ENCODE results near the gene AOC2.
"Not testable (repeated sequence)": the region's sequence is repeated elsewhere in the genome, so short reads cannot be mapped to it uniquely, and the experiment has no call there.

AOC2 gene

GRCh38 chr17:42832213-42832933, 12.0 kb upstream of the AOC2 start:
- DNase-seq = no peak

- peak; percentile 85 for DNase-seq
These were observed 11.2 kb upstream of the AOC2 start, which contains the start of gene PSME3 for GRCh38 chr17:42832934-42833766. Gene PSME3, plus strand, starts transcription at chr17:42833397. Its CDS starts 235 bp downstream, at chr17:42833632.

GRCh38 chr17:42833767-42834422, 10.5 kb upstream of the AOC2 start:
- peak; percentile 18 for DNase-seq

DNA sequence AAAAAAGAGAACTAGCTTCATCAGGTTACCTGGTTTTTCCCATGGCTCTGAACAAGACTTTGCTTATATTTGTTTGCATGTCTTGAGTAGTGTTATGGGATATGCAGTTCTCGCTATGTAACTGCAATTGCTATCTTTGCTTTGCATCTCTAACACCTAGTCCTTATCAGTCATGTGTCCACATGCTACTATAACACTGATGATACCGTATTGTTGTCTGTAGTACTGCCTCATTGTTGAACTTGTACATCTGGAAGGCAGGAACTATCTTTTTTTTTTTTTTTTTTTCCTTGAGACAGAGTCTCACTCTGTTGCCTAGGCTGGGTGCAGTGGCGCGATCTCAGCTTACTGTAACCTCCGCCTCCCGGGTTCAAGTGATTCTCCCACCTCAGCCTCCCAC, 8.6 kb upstream of the AOC2 start:
- DNase-seq = no peak

- no peak for DNase-seq
These were observed 2.2 kb upstream of the AOC2 start for GRCh38 chr17:42841975-42842685.

GRCh38 chr17:42843358-42843934, 934 bp upstream of the AOC2 start:
- DNase-seq = peak; percentile 59

GRCh38 chr17:42844761-42845555, 578 bp downstream of the AOC2 start:
- DNase-seq = no peak

GRCh38 chr17:42845556-42845917, 1.2 kb downstream of the AOC2 start:
- no peak for DNase-seq

- no peak for DNase-seq
These were observed 1.7 kb downstream of the AOC2 start for GRCh38 chr17:42845918-42846593.

DNA sequence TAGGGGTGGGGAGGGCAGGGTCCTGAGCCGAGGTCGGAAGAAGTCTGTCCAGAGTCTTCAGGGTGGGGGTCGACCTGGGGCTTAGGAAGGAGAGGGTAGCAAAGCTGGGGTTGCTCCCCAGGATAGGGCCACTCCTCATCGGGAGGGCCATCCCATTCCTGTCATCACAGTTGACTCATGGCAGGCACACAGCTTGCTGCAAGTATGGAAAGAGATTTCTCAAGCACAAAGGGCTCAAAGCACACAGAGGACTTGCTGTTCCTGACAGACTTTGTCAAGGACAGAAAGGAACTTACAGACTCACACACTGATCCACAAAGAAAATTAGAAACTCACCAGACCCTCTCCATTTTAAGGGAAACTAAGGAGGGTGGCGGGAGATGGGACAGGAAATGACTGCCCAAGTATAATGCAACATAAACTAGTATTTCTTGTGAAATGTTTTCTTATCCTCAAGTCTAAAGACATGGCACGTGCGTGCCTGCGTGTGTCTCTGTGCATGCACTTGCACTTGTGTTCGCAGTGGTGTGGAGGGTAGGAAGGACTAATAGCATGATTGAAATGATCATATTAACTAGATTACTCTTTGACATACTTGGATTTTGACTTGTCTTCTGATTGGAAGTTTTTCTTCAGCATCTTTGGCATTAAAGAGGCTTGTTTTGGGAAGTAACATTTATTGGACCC, 2.4 kb downstream of the AOC2 start:
- no peak for DNase-seq

DNA sequence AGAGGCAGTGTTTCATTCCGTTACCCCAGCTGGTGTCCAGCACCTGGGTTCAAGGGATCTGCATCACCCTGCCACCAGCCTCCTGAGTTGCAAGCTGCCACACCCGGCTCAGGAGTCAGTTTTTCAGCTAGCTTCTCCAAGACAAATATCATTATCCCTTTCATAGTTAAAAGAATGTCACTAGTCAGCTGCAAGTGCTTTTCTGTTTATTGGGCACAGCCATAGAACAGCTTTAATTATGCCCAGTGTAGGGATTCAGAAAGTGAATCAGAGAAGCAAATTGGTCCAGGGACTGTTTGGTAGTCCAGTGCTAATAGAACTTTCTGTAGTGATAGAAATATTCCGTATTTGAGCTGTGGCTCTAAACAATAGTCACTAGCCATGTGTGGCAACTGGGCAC, 3.7 kb downstream of the AOC2 start:
- DNase-seq = no peak

GRCh38 chr17:42849031-42849430, 4.7 kb downstream of the AOC2 start:
- no peak for DNase-seq

DNA sequence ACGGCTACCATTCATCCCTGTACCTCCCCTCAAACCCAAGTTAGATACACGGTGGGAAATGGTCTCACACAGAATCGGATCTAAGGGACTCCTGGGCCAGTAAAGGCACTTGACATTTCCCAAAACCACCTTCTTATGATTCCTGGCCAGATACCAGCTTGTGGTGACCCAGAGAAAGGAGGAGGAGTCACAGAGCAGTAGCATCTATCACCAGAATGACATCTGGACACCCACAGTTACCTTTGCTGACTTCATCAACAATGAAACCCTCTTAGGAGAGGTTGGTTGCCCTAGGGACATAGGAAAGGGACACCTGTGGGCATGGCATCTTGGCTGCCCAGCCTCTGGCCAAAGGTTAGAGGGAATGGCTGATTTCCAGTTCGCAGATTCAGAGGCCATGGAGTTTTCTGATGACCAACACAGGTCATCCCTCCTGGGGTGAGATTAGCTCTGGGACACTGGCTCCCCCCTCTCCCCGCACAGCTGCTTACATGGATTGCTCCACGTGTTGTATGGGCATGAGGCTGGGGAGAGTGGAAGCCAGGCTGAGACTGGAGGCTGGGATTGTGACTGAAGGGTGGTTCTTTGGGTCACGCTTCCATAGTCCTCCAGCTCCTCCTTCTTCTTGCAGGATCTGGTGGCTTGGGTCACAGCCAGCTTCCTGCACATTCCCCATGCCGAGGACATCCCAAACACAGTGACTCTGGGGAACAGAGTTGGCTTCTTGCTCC, 5.2 kb downstream of the AOC2 start:
- no peak for DNase-seq

- no peak for DNase-seq
These were observed 6.6 kb downstream of the AOC2 start, which contains the start of gene AOC3 for GRCh38 chr17:42850954-42851353. Gene AOC3, plus strand, starts transcription at chr17:42851199. Its CDS starts 145 bp downstream, at chr17:42851344.

GRCh38 chr17:42851371-42852240, 7.2 kb downstream of the AOC2 start:
- not testable (repeated sequence) for DNase-seq

DNA sequence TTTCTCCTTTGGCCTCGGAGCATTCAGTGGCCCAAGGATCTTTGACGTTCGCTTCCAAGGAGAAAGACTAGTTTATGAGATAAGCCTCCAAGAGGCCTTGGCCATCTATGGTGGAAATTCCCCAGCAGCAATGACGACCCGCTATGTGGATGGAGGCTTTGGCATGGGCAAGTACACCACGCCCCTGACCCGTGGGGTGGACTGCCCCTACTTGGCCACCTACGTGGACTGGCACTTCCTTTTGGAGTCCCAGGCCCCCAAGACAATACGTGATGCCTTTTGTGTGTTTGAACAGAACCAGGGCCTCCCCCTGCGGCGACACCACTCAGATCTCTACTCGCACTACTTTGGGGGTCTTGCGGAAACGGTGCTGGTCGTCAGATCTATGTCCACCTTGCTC, 8.0 kb downstream of the AOC2 start:
- DNase-seq = no peak

- no peak for DNase-seq
These were observed 8.6 kb downstream of the AOC2 start for GRCh38 chr17:42853004-42853403.

- DNase-seq = no peak
These were observed 9.2 kb downstream of the AOC2 start for GRCh38 chr17:42853597-42853967.
